Natural killer cell (primary cell): ENCODE results near the gene TIPRL. TPM values are rescaled to one million over a fixed set of nuclear protein-coding genes. Genes with fewer than 3 reads are reported as not detected.

Source experiments
- ATAC-seq, 3 donors: fragments of 150-1000 bp in 2 of 3; fragments of 200-7000 bp in 1 of 3; cut with Tn5 transposase; 1 replicate in 1 of 3; 2 replicates in 2 of 3; pipeline ENCODE4 v1.10.0; 2021; ENCODE audit warnings: mild to moderate bottlenecking in 2 of 3, moderate library complexity in 2 of 3
- DNase-seq, 2 donors: peaks; one replicate each; pipeline versions ENCODE4 v3.0.0 to v3.0.0-alpha.2; 2013 to 2021; ENCODE audit warnings: mixed read lengths in 1 of 2
- H3K27ac ChIP-seq: one replicate; pipeline ENCODE4 v1.5.1; 2013; ENCODE audit warnings: mild to moderate bottlenecking, low read length
- H3K27me3 ChIP-seq: one replicate; pipeline ENCODE4 v1.6.1; 2013; ENCODE audit warnings: low read length; ENCODE audit not compliant: control insufficient read depth, insufficient read depth
- H3K36me3 ChIP-seq: one replicate; pipeline ENCODE4 v1.6.1; 2013; ENCODE audit warnings: low read length; ENCODE audit not compliant: control insufficient read depth, insufficient read depth
- H3K4me1 ChIP-seq: one replicate; pipeline ENCODE4 v1.6.1; 2013; ENCODE audit warnings: low read length; ENCODE audit not compliant: control insufficient read depth, insufficient read depth
- H3K4me3 ChIP-seq: one replicate; pipeline ENCODE4 v1.5.1; 2013; ENCODE audit warnings: low read length
- H3K9me3 ChIP-seq: one replicate; pipeline ENCODE4 v1.6.1; 2013; ENCODE audit warnings: low read length; ENCODE audit not compliant: control insufficient read depth, insufficient read depth
- H3K27ac Mint-ChIP-seq, 2 donors: one replicate each; pipeline ENCODE4 v1.8.0; 2022; ENCODE audit warnings: mild to moderate bottlenecking in 2 of 2, mixed read lengths in 2 of 2, moderate library complexity in 1 of 2
- H3K27me3 Mint-ChIP-seq, 2 donors: one replicate each; pipeline ENCODE4 v1.8.0; 2022; ENCODE audit warnings: low read depth in 2 of 2, mixed read lengths in 2 of 2
- H3K36me3 Mint-ChIP-seq: one replicate; pipeline ENCODE4 v1.8.0; 2022; ENCODE audit warnings: mixed read lengths
- H3K4me1 Mint-ChIP-seq, 2 donors: one replicate each; pipeline ENCODE4 v1.8.0; 2022; ENCODE audit warnings: mixed read lengths in 2 of 2
- H3K4me3 Mint-ChIP-seq: one replicate; pipeline ENCODE4 v1.8.0; 2022; ENCODE audit warnings: mild to moderate bottlenecking, moderate library complexity, mixed read lengths
- H3K9me3 Mint-ChIP-seq, 2 donors: one replicate each; pipeline ENCODE4 v1.8.0; 2022; ENCODE audit warnings: mixed read lengths in 2 of 2
- CTCF ChIP-seq: fragments of 200-600 bp; IDR thresholded peaks from one replicate; pipeline ENCODE4 v1.8.0; 2022; ENCODE audit warnings: antibody characterized with exemption
- WGBS: methylation state at CpG from one replicate; pipeline ENCODE4 v1.1.7; 2013; ENCODE audit warnings: missing lambda C conversion rate; ENCODE audit not compliant: insufficient coverage; 5-methylcytosine and 5-hydroxymethylcytosine counted together
- intact Hi-C: fragments of 100-400 bp; cut with micrococcal nuclease; formaldehyde crosslinking; loops from one replicate; pipeline ENCODE4 v1.14.2; 2022
- total RNA-seq, 4 donors: library from RNA; stranded (reverse); fragments of 120-200 nt in 1 of 4; gene quantifications; one replicate each; pipeline versions ENCODE4 v1.2.3 to v1.2.4, GENCODE V29; 2013 to 2022

TIPRL gene
- total RNA-seq, 3 donors from 2014 or later (not counting 1 experiment from before 2014, with no cell fraction given), result 23.5 to 27.4 (median 25.6) TPM

GRCh38 chr1:168224991-168225390 is 46.2 kb downstream of the TIPRL start:
- ATAC-seq, result no peak
- intact Hi-C loops, result loop anchor here (5.0 kb wide), 1 partner anchor 1142 kb away; the partner anchor contains the start of genes BLZF1 and NME7
- Histone ChIP-seq H3K4me3 (no peak overlapping the region), H3K9me3 (no peaks in the 10 kb centered on the region), H3K27me3 (no peaks in the 10 kb centered on the region), H3K36me3 (peaks cover 1% of the 10 kb centered on the region), H3K4me1 (peaks cover 35% of the 10 kb centered on the region), H3K27ac (no peak overlapping the region)
- H3K9me3 Mint-ChIP-seq, result no peaks in the 10 kb centered on the region
- H3K27ac Mint-ChIP-seq, result peak overlapping the region in 1 of 2 donors; percentile 94
- peak overlapping the region; percentile 87 for H3K4me3 Mint-ChIP-seq
- H3K36me3 Mint-ChIP-seq, result no peaks in the 10 kb centered on the region
- whole genome bisulfite sequencing, result 100% methylated on average over 3 of the region's 3 CpGs
- no peak for TF ChIP-seq CTCF
- H3K4me1 Mint-ChIP-seq, result peaks cover 46 to 49% of the 10 kb centered on the region in 2 donors
- no peaks in the 10 kb centered on the region for H3K27me3 Mint-ChIP-seq
- no peak for DNase-seq

GRCh38 chr1:168225476-168226190 is 46.9 kb downstream of the TIPRL start, which contains the start of gene SFT2D2:
TSS of gene SFT2D2 (plus strand) at chr1:168226004. CDS start at chr1:168226080, 76 bp downstream.
- Mint-ChIP-seq H3K4me3 (peak within 1 kb of the TSS; percentile 90), H3K9me3 (no peaks in the 10 kb centered on the region), H3K27ac (peak within 1 kb of the TSS; percentile 87 to 94), H3K27me3 (no peaks in the 10 kb centered on the region), H3K4me1 (peaks cover 47 to 54% of the 10 kb centered on the region in 2 donors), H3K36me3 (no peaks in the 10 kb centered on the region)
- ATAC-seq (peak; percentile 95 to 97 (median 96)), DNase-seq (peak; percentile 83 to 88)
- Histone ChIP-seq H3K4me1 (peaks cover 38% of the 10 kb centered on the region), H3K27ac (peak within 1 kb of the TSS; percentile 81), H3K27me3 (no peaks in the 10 kb centered on the region), H3K9me3 (no peaks in the 10 kb centered on the region), H3K36me3 (peaks cover 3% of the 10 kb centered on the region), H3K4me3 (peak within 1 kb of the TSS; percentile 91)
- intact Hi-C loops, result loop anchor here (2.0 to 5.0 kb wide), 2 partner anchors 47 to 1142 kb away; partner anchors contain the start of genes BLZF1, NME7 and TIPRL
- no peak for TF ChIP-seq CTCF
- WGBS, result 2% methylated on average over 58 of the region's 58 CpGs

- TF ChIP-seq CTCF, result no peak
- H3K4me3 ChIP-seq, result no peak overlapping the region
- H3K4me3 Mint-ChIP-seq, result peak overlapping the region; percentile 90
- no peaks in the 10 kb centered on the region for H3K36me3 Mint-ChIP-seq
- H3K4me1 ChIP-seq, result peaks cover 38% of the 10 kb centered on the region
- WGBS, result 61% methylated on average over 7 of the region's 7 CpGs
- H3K27me3 Mint-ChIP-seq, result no peaks in the 10 kb centered on the region
- intact Hi-C loops, result loop anchor here (2.0 to 5.0 kb wide), 2 partner anchors 49 to 1140 kb away; partner anchors contain the start of genes BLZF1, NME7 and TIPRL
- H3K27me3 ChIP-seq, result no peaks in the 10 kb centered on the region
- DNase-seq, result no peak
- H3K9me3 Mint-ChIP-seq, result no peaks in the 10 kb centered on the region
- H3K27ac ChIP-seq, result peak overlapping the region; percentile 81
- no peaks in the 10 kb centered on the region for H3K9me3 ChIP-seq
- H3K4me1 Mint-ChIP-seq, result peaks cover 62 to 71% of the 10 kb centered on the region in 2 donors
- ATAC-seq, result no peak
- peak overlapping the region; percentile 87 to 94 for H3K27ac Mint-ChIP-seq
- H3K36me3 ChIP-seq, result peaks cover 16% of the 10 kb centered on the region
Observed at GRCh38 chr1:168227620-168228019, 48.9 kb downstream of the TIPRL start.
